Activated T-cell treated with anti-CD3 and anti-CD28 coated beads, Interleukin-2, amount 50 U/mL, for 72 hours (primary cell): ENCODE data around the gene FSTL1. TPM values are rescaled to one million over a fixed set of nuclear protein-coding genes. Genes with fewer than 3 reads are reported as not detected.

ENCODE experiments used
- ATAC-seq, 2 donors: fragments of 150-1000 bp; cut with Tn5 transposase; replicated peaks in 1 of 2; 2 replicates each; pipeline ENCODE4 v1.10.0; 2021; ENCODE audit warnings: moderate library complexity in 2 of 2, mild to moderate bottlenecking in 1 of 2
- DNase-seq, 2 donors: peaks; one replicate each; pipeline ENCODE4 v3.0.0; 2021 to 2022; ENCODE audit warnings: mixed read lengths in 1 of 2
- H3K27ac Mint-ChIP-seq: one replicate; pipeline ENCODE4 v1.8.0; 2022; ENCODE audit warnings: mild to moderate bottlenecking, moderate library complexity, mixed read lengths
- H3K27me3 Mint-ChIP-seq: one replicate; pipeline ENCODE4 v1.8.0; 2022; ENCODE audit warnings: low read depth, mixed read lengths
- H3K36me3 Mint-ChIP-seq, 2 donors: one replicate each; pipeline ENCODE4 v1.8.0; 2022; ENCODE audit warnings: mixed read lengths in 2 of 2, mild to moderate bottlenecking in 1 of 2; ENCODE audit not compliant: insufficient read depth in 2 of 2
- H3K4me1 Mint-ChIP-seq: one replicate; pipeline ENCODE4 v1.8.0; 2022; ENCODE audit warnings: low read depth, mixed read lengths
- H3K4me3 Mint-ChIP-seq, 2 donors: one replicate each; pipeline ENCODE4 v1.8.0; 2022; ENCODE audit warnings: mild to moderate bottlenecking in 2 of 2, mixed read lengths in 2 of 2, moderate library complexity in 2 of 2
- H3K9me3 Mint-ChIP-seq, 2 donors: one replicate each; pipeline ENCODE4 v1.8.0; 2022; ENCODE audit warnings: mixed read lengths in 2 of 2
- total RNA-seq, 2 donors: library from RNA; stranded (reverse); gene quantifications; one replicate each; pipeline ENCODE4 v1.2.3, GENCODE V29; 2022

Gene FSTL1
- 1 to 10 TPM; 1.3 to 1.7 TPM for total RNA-seq

GRCh38 chr3:120450600-120451271 lies at the start of gene FSTL1:
Gene FSTL1 (minus strand): TSS chr3:120450992. CDS start chr3:120450746, 246 bp downstream.
- no peak within 1 kb of the TSS for H3K27ac Mint-ChIP-seq
- no peaks in the 10 kb centered on the region for H3K9me3 Mint-ChIP-seq
- peaks cover 2% of the 10 kb centered on the region in 2 donors for H3K36me3 Mint-ChIP-seq
- ATAC-seq (peak; percentile 63 to 64), DNase-seq (peak; percentile 3 to 14)
- peak within 1 kb of the TSS; percentile 82 to 87 for H3K4me3 Mint-ChIP-seq
- peaks cover 60% of the 10 kb centered on the region for H3K27me3 Mint-ChIP-seq
- H3K4me1 Mint-ChIP-seq = peaks cover 9% of the 10 kb centered on the region

- DNase-seq (no peak), ATAC-seq (no peak)
- Mint-ChIP-seq H3K27ac (no peak overlapping the region), H3K4me1 (no peaks in the 10 kb centered on the region), H3K4me3 (no peak overlapping the region), H3K9me3 (peaks cover 5% of the 10 kb centered on the region in 2 donors), H3K36me3 (peaks cover 2 to 4% of the 10 kb centered on the region in 2 donors), H3K27me3 (peaks cover 7% of the 10 kb centered on the region)
Measured at GRCh38 chr3:120498556-120499346, 48.0 kb upstream of the FSTL1 start.

- Mint-ChIP-seq H3K4me1 (no peaks in the 10 kb centered on the region), H3K9me3 (peaks cover 5% of the 10 kb centered on the region in 2 donors), H3K27ac (no peak overlapping the region), H3K4me3 (no peak overlapping the region), H3K36me3 (peaks cover 2 to 4% of the 10 kb centered on the region in 2 donors), H3K27me3 (peaks cover 7% of the 10 kb centered on the region)
- DNase-seq = no peak
- ATAC-seq = no peak
Measured at GRCh38 chr3:120497818-120498217, 47.0 kb upstream of the FSTL1 start.

GRCh38 chr3:120497336-120497735 lies 46.5 kb upstream of the FSTL1 start:
- Mint-ChIP-seq H3K9me3 (peaks cover 5% of the 10 kb centered on the region in 2 donors), H3K27ac (no peak overlapping the region), H3K4me1 (no peaks in the 10 kb centered on the region), H3K4me3 (no peak overlapping the region), H3K27me3 (peaks cover 7% of the 10 kb centered on the region), H3K36me3 (peaks cover 2 to 4% of the 10 kb centered on the region in 2 donors)
- ATAC-seq (no peak), DNase-seq (no peak)

- DNase-seq = no peak
- Mint-ChIP-seq H3K9me3 (peaks cover 5% of the 10 kb centered on the region in 2 donors), H3K4me3 (no peak overlapping the region), H3K27ac (no peak overlapping the region), H3K4me1 (no peaks in the 10 kb centered on the region), H3K27me3 (peaks cover 14% of the 10 kb centered on the region), H3K36me3 (peaks cover 2 to 4% of the 10 kb centered on the region in 2 donors)
- no peak for ATAC-seq
Measured at GRCh38 chr3:120496278-120497002, 45.6 kb upstream of the FSTL1 start.

- Mint-ChIP-seq H3K36me3 (peaks cover 2 to 4% of the 10 kb centered on the region in 2 donors), H3K9me3 (peaks cover 5% of the 10 kb centered on the region in 2 donors), H3K4me3 (no peak overlapping the region), H3K27me3 (peaks cover 15% of the 10 kb centered on the region), H3K27ac (no peak overlapping the region), H3K4me1 (no peaks in the 10 kb centered on the region)
- ATAC-seq (no peak), DNase-seq (no peak)
Measured at GRCh38 chr3:120495809-120496208, 45.0 kb upstream of the FSTL1 start.

GRCh38 chr3:120492103-120492502 lies 41.3 kb upstream of the FSTL1 start:
- H3K9me3 Mint-ChIP-seq = peaks cover 5% of the 10 kb centered on the region in 2 donors
- peaks cover 29% of the 10 kb centered on the region for H3K27me3 Mint-ChIP-seq
- DNase-seq (no peak), ATAC-seq (no peak)
- peaks cover 2 to 4% of the 10 kb centered on the region in 2 donors for H3K36me3 Mint-ChIP-seq
- no peak overlapping the region for H3K4me3 Mint-ChIP-seq
- no peaks in the 10 kb centered on the region for H3K4me1 Mint-ChIP-seq
- no peak overlapping the region for H3K27ac Mint-ChIP-seq

- no peaks in the 10 kb centered on the region for H3K4me1 Mint-ChIP-seq
- H3K27me3 Mint-ChIP-seq = peaks cover 40% of the 10 kb centered on the region
- ATAC-seq (no peak), DNase-seq (no peak)
- no peak overlapping the region for H3K4me3 Mint-ChIP-seq
- peaks cover 0 to 3% of the 10 kb centered on the region in 2 donors for H3K9me3 Mint-ChIP-seq
- H3K36me3 Mint-ChIP-seq = peaks cover 0 to 2% of the 10 kb centered on the region in 2 donors
- H3K27ac Mint-ChIP-seq = no peak overlapping the region
Measured at GRCh38 chr3:120489421-120489820, 38.6 kb upstream of the FSTL1 start.

- Mint-ChIP-seq H3K9me3 (no peaks in the 10 kb centered on the region), H3K27ac (no peak overlapping the region), H3K27me3 (peaks cover 46% of the 10 kb centered on the region), H3K4me1 (no peaks in the 10 kb centered on the region), H3K36me3 (no peaks in the 10 kb centered on the region), H3K4me3 (no peak overlapping the region)
- ATAC-seq (no peak), DNase-seq (no peak)
Measured at GRCh38 chr3:120488296-120488695, 37.5 kb upstream of the FSTL1 start.

GRCh38 chr3:120487191-120487650 lies 36.4 kb upstream of the FSTL1 start:
- H3K36me3 Mint-ChIP-seq = no peaks in the 10 kb centered on the region
- ATAC-seq (no peak), DNase-seq (no peak)
- no peak overlapping the region for H3K4me3 Mint-ChIP-seq
- H3K27ac Mint-ChIP-seq = no peak overlapping the region
- H3K27me3 Mint-ChIP-seq = peaks cover 45% of the 10 kb centered on the region
- H3K9me3 Mint-ChIP-seq = no peaks in the 10 kb centered on the region
- no peaks in the 10 kb centered on the region for H3K4me1 Mint-ChIP-seq

GRCh38 chr3:120481081-120481480 lies 30.3 kb upstream of the FSTL1 start:
- no peaks in the 10 kb centered on the region for H3K4me1 Mint-ChIP-seq
- H3K9me3 Mint-ChIP-seq = no peaks in the 10 kb centered on the region
- no peak for ATAC-seq
- H3K36me3 Mint-ChIP-seq = no peaks in the 10 kb centered on the region
- no peak overlapping the region for H3K4me3 Mint-ChIP-seq
- peaks cover 22% of the 10 kb centered on the region for H3K27me3 Mint-ChIP-seq
- DNase-seq = no peak
- H3K27ac Mint-ChIP-seq = no peak overlapping the region

- Mint-ChIP-seq H3K36me3 (no peaks in the 10 kb centered on the region), H3K4me3 (no peak overlapping the region), H3K27ac (no peak overlapping the region), H3K9me3 (no peaks in the 10 kb centered on the region), H3K27me3 (peaks cover 22% of the 10 kb centered on the region), H3K4me1 (no peaks in the 10 kb centered on the region)
- DNase-seq (no peak), ATAC-seq (no peak)
Measured at GRCh38 chr3:120477781-120478180, 27.0 kb upstream of the FSTL1 start.
